GM12864 (cell line): ENCODE results near the gene TLE4.
"Not testable (repeated sequence)": the region's sequence is repeated elsewhere in the genome, so short reads cannot be mapped to it uniquely, and the experiment has no call there.

Experiments used
- DNase-seq: peaks from one replicate; pipeline ENCODE4 v3.0.0-alpha.2; 2011; ENCODE audit warnings: low read depth
- H3K4me3 ChIP-seq: 2 replicates; pipeline ENCODE4 v1.5.1; 2011; ENCODE audit warnings: mild to moderate bottlenecking, low read depth, low read length, control low read depth
- CTCF ChIP-seq: IDR thresholded peaks from 2 replicates; pipeline ENCODE4 v1.5.1; 2011; ENCODE audit warnings: low read depth, mild to moderate bottlenecking, moderate library complexity, low read length, control low read depth, inconsistent platforms; ENCODE audit errors: missing control alignments

TLE4 gene

GRCh38 chr9:79542735-79543620 is 28.8 kb upstream of the TLE4 start:
- DNase-seq: no peak
- no peak for TF ChIP-seq CTCF
- no peak overlapping the region for H3K4me3 ChIP-seq

GRCh38 chr9:79544375-79544774 is 27.4 kb upstream of the TLE4 start:
- DNase-seq, H3K4me3 ChIP-seq: not testable (repeated sequence)

- H3K4me3 ChIP-seq: no peak overlapping the region
- TF ChIP-seq CTCF: no peak
- DNase-seq: no peak
Observed at GRCh38 chr9:79551586-79551985, 20.2 kb upstream of the TLE4 start.

- no peak for DNase-seq
- no peak overlapping the region for H3K4me3 ChIP-seq
- TF ChIP-seq CTCF: no peak
Observed at GRCh38 chr9:79551994-79552393, 19.8 kb upstream of the TLE4 start.

- no peak for TF ChIP-seq CTCF
- DNase-seq: no peak
- H3K4me3 ChIP-seq: no peak overlapping the region
Observed at GRCh38 chr9:79555474-79556089, 16.2 kb upstream of the TLE4 start.

GRCh38 chr9:79559495-79560181 is 12.1 kb upstream of the TLE4 start:
- DNase-seq: no peak

More at GRCh38 chr9:79559495-79560181, 12.1 kb upstream of the TLE4 start:
- no peak for TF ChIP-seq CTCF
- no peak overlapping the region for H3K4me3 ChIP-seq
